Heart left ventricle (tissue), 16 donors: Measurements from ENCODE around the gene BRD9. TPM values are rescaled to one million over a fixed set of nuclear protein-coding genes. Genes with fewer than 3 reads are reported as not detected.
"Not testable (repeated sequence)": the region's sequence is repeated elsewhere in the genome, so short reads cannot be mapped to it uniquely, and the experiment has no call there.

ENCODE experiments used
- ATAC-seq, 4 donors: fragments of 200-7000 bp; cut with Tn5 transposase; one replicate each; pipeline ENCODE4 v1.9.1; 2020 to 2022; ENCODE audit warnings: moderate library complexity in 4 of 4, mild to moderate bottlenecking in 3 of 4, moderate number of reproducible peaks in 1 of 4
- DNase-seq, 5 donors: peaks; one replicate each; pipeline ENCODE4 v3.0.0-alpha.2; 2020
- H3K27ac ChIP-seq, 12 donors: fragments of 200-600 bp; sonication (generic) in 4 of 12; one replicate each; pipeline versions ENCODE4 v1.5.0 to v1.8.0; 2016 to 2022; ENCODE audit warnings: mild to moderate bottlenecking in 2 of 12
- H3K27me3 ChIP-seq, 9 donors: fragments of 200-600 bp; sonication (generic) in 2 of 9; one replicate each; pipeline versions ENCODE4 v1.5.1 to v1.8.0; 2016 to 2022; ENCODE audit warnings: mild to moderate bottlenecking in 3 of 9
- H3K36me3 ChIP-seq, 9 donors: fragments of 200-600 bp; sonication (generic) in 2 of 9; one replicate each; pipeline versions ENCODE4 v1.5.0 to v1.8.0; 2018 to 2022; ENCODE audit warnings: mild to moderate bottlenecking in 2 of 9
- H3K4me1 ChIP-seq, 12 donors: fragments of 200-600 bp; sonication (generic) in 4 of 12; one replicate each; pipeline versions ENCODE4 v1.5.0 to v1.8.0; 2016 to 2022; ENCODE audit warnings: mild to moderate bottlenecking in 3 of 12
- H3K4me3 ChIP-seq, 12 donors: fragments of 200-600 bp; sonication (generic) in 4 of 12; one replicate each; pipeline versions ENCODE4 v1.5.0 to v1.8.0; 2017 to 2022; ENCODE audit warnings: mild to moderate bottlenecking in 9 of 12, moderate library complexity in 4 of 12
- H3K9me3 ChIP-seq, 12 donors: fragments of 200-600 bp; sonication (generic) in 4 of 12; one replicate each; pipeline versions ENCODE4 v1.5.0 to v1.8.0; 2016 to 2022; ENCODE audit warnings: mild to moderate bottlenecking in 1 of 12
- CTCF ChIP-seq, 12 donors: fragments of 200-600 bp; sonication (generic) in 4 of 12; IDR thresholded peaks; one replicate each; pipeline versions ENCODE4 v1.5.0 to v1.8.0; 2018 to 2022; ENCODE audit warnings: antibody characterized with exemption in 12 of 12, mild to moderate bottlenecking in 5 of 12
- WGBS, 4 donors: extraction: QIAGEN DNeasy Blood & Tissue Kit in 2 of 4; methylation state at CpG; one replicate each; pipeline versions ENCODE4 v1.1.5 to v1.1.7; 2013 to 2018; 5-methylcytosine and 5-hydroxymethylcytosine counted together
- intact Hi-C, 10 donors: fragments of 100-400 bp; cut with DNase I; formaldehyde crosslinking; loops; one replicate each; pipeline versions ENCODE4 v1.11.1 to v1.14.2; 2022
- polyA plus RNA-seq, 2 donors: library from polyadenylated mRNA; stranded (reverse); fragments of 200-250 nt; gene quantifications; one replicate each; pipeline ENCODE4 v1.2.3, GENCODE V29; 2013
- total RNA-seq, 9 donors: library from RNA; depleted of rRNA in 2 of 9; stranded (reverse); fragments of >200 nt in 2 of 9; fragmentation: NEBNext Ultra II Directional in 3 of 9; extraction: Animal tissue kit (Norgen Biotek cat#: 25700) in 3 of 9; gene quantifications; one replicate each; pipeline versions ENCODE4 v1.1.0 to v1.2.4, GENCODE V29; 2016 to 2023
- donor health status: ischemic (EF 13 %, LVEDD 7.1; RV severe dilation, severe dysfunction).
- donor health status: healthy with polysubstance abuse.
- donor health status: DM: no; HTN: yes; CAD: no.
- donor health status: DM: no; HTN: no; CAD: no.
- donor health status: ischemic (EF 25% LVEDD 6.9; RV normal size, moderate dysfunction).
- donor health status: ischemic (EF 25% LVEDD 5.7; RV mildly dilated, moderate dysfunction).
- donor health status: healthy.
- donor health status: DM: yes; HTN: yes; CAD: no.
- donor health status: ischemic (EF 35%, LVEDD 5.7; RV mildly dilated, moderate dysfunction).
- donor health status: nonischemic (EF 11% LVEDD 7.7; RV severe dilation, severe dysfunction).
- donor health status: DM: yes; HTN: yes; CAD: no.
- donor health status: PGD.
- donor health status: ischemic (EF 29% LVEDD 5.4; RV normal size, mild dysfunction).
- donor health status: nonischemic (EF 23%, LVEDD 6.1; RV moderate dilation, normal function).

Gene BRD9
- total and polyA plus RNA-seq, 11 donors, result 17.5 to 32.1 (median 22.5) TPM

- peaks cover 0 to 22% (median 0%) of the 10 kb centered on the region in 9 donors for H3K36me3 ChIP-seq
- H3K4me3 ChIP-seq, H3K27ac ChIP-seq, H3K4me1 ChIP-seq, ATAC-seq, H3K27me3 ChIP-seq, H3K9me3 ChIP-seq: not testable (repeated sequence)
- intact Hi-C loops, result loop anchor here in 7 of 10 donors (5.0 to 10.0 kb wide), 3 partner anchors 76 to 93 kb away; no protein-coding TSS in a partner anchor
- 89 to 94% (median 92%) methylated on average over 21 of the region's 21 CpGs for WGBS, 4 donors
- peak in 3 of 5 donors; percentile 7 to 35 (median 19) for DNase-seq
These were observed 52.3 kb downstream of the BRD9 start for GRCh38 chr5:840118-840973.

DNA sequence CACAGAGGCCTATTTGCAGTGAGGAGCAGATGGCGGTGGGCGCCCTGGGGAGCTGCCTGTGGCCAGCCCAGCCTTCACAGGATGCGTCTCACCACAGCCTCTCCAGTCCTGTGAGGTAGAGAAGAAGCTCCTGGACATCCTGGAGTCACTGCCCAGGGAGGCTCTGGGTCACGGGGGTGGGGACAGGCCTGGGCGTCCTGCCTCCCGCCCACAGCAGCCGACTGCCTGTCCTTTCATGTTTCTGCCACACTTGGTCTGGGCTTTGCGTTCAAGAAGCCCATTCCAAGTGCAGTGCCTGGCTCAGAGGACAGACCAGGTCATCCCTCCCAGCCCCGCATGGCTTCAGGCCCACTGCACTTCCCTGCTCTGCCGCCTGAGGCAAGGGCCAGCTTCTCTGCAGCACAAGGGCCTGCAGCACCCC lies 54.2 kb downstream of the BRD9 start:
- TF ChIP-seq CTCF (IDR thresholded peaks at IDR 0.05), result peak in 1 of 12 donors; percentile 24
- H3K27ac ChIP-seq, H3K27me3 ChIP-seq, intact Hi-C loops, H3K9me3 ChIP-seq, H3K4me1 ChIP-seq, H3K4me3 ChIP-seq: not testable (repeated sequence)
- peak in 2 of 5 donors; percentile 11 to 60 for DNase-seq
- H3K36me3 ChIP-seq, result peaks cover 0 to 14% (median 0%) of the 10 kb centered on the region in 9 donors
- peak; percentile 41 to 80 (median 68) for ATAC-seq
- 76 to 89% (median 80%) methylated on average over 10 of the region's 10 CpGs for WGBS, 4 donors

- intact Hi-C loops, H3K27ac ChIP-seq, H3K27me3 ChIP-seq, ATAC-seq, H3K4me1 ChIP-seq, H3K9me3 ChIP-seq, H3K4me3 ChIP-seq: not testable (repeated sequence)
- H3K36me3 ChIP-seq, result peaks cover 0 to 10% (median 0%) of the 10 kb centered on the region in 9 donors
- 95 to 100% (median 98%) methylated on average over 2 to 14 of the region's 14 CpGs for WGBS, 4 donors
- DNase-seq, result peak in 1 of 5 donors; percentile 21
These were observed 54.9 kb downstream of the BRD9 start for GRCh38 chr5:837621-838121.

GRCh38 chr5:835933-836612 lies 56.5 kb downstream of the BRD9 start:
- H3K36me3 ChIP-seq, H3K4me3 ChIP-seq, H3K9me3 ChIP-seq, H3K27me3 ChIP-seq, intact Hi-C loops, H3K4me1 ChIP-seq: not testable (repeated sequence)
- ATAC-seq (peak in 3 of 4 donors; percentile 29 to 76 (median 62)), DNase-seq (peak in 1 of 5 donors; percentile 14)
- H3K27ac ChIP-seq, result peak overlapping the region in 1 of 12 donors; percentile 34
- WGBS, 4 donors, result 39 to 49% (median 44%) methylated on average over 7 of the region's 7 CpGs

DNA sequence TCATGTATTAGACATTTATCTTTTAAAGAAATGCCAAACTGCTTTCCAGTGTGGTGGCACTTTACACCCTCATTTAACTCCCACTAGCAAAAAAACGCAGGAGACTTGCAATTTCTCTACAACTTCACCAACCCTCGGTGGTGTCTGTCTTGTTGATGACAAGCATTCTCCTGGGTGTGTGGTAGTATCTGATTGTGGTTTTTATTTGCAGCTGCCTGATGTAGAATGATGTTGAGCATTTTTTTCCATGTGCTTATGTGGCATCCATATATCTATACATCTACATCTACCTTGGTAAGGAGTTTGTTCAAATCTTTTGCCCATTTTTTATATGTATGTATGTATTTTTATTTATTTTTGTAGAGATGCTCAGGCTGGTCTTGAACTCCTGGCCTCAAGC lies 58.6 kb downstream of the BRD9 start:
- not testable (repeated sequence) for H3K4me1 ChIP-seq, H3K27ac ChIP-seq, ATAC-seq, H3K4me3 ChIP-seq, H3K36me3 ChIP-seq, H3K9me3 ChIP-seq, H3K27me3 ChIP-seq, DNase-seq
- WGBS, 4 donors, result 50 to 73% (median 72%) methylated on average over 2 of the region's 2 CpGs
- intact Hi-C loops, result loop anchor here in 1 of 10 donors (5.0 kb wide), 1 partner anchor 92 kb away; no protein-coding TSS in a partner anchor

GRCh38 chr5:828194-828593 lies 64.4 kb downstream of the BRD9 start:
- H3K36me3 ChIP-seq, result peaks cover 0 to 18% (median 0%) of the 10 kb centered on the region in 9 donors
- ATAC-seq, H3K27ac ChIP-seq, H3K4me1 ChIP-seq, intact Hi-C loops, DNase-seq, H3K27me3 ChIP-seq, H3K4me3 ChIP-seq, H3K9me3 ChIP-seq: not testable (repeated sequence)
- 95 to 97% (median 96%) methylated on average over 13 to 17 of the region's 19 CpGs for WGBS, 4 donors

DNA sequence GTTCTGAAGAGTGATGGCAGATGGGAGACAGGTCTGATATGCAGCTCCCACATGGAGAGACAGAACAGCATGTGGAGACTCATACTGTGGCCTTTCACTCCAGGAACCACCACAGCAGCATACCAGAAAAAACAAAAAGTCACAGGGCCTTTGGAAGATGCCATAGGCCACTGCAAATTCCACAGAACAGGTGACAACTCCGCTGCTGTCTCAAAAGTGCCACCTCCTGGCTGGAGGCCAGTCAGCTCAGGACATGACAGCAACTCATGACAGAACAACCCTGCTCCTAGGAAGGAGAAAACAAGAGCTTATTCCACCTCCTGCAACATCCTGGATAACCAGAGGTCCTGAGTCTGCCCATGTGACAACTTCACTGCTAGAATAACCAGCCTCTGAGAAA lies 67.1 kb downstream of the BRD9 start:
- H3K9me3 ChIP-seq, H3K27ac ChIP-seq, DNase-seq, H3K4me1 ChIP-seq, H3K4me3 ChIP-seq, H3K27me3 ChIP-seq: not testable (repeated sequence)
- ATAC-seq, result peak in 3 of 4 donors; percentile 22 to 41 (median 22)
- WGBS, 4 donors, result 0 to 56% (median 50%) methylated on average over 1 of the region's 1 CpG; no CpG with 5 or more reads in 1 of the 4 donors
- intact Hi-C loops, result loop anchor here in 1 of 10 donors (2.0 kb wide), 1 partner anchor 93 kb away; no protein-coding TSS in a partner anchor
- H3K36me3 ChIP-seq, result peaks cover 0 to 24% (median 0%) of the 10 kb centered on the region in 9 donors
